Muscle of leg (tissue), 11 donors: Measurements from ENCODE around the gene CSF1R. TPM values are rescaled to one million over a fixed set of nuclear protein-coding genes. Genes with fewer than 3 reads are reported as not detected.

Experiments used
- DNase-seq: peaks from one replicate; pipeline ENCODE4 v3.0.0; 2013
- H3K27ac ChIP-seq: one replicate; pipeline ENCODE4 v1.5.1; 2013; ENCODE audit warnings: mild to moderate bottlenecking, low read length, control low read depth
- H3K27me3 ChIP-seq: one replicate; pipeline ENCODE4 v1.6.1; 2013; ENCODE audit warnings: low read length; ENCODE audit not compliant: control insufficient read depth, insufficient read depth
- H3K36me3 ChIP-seq: one replicate; pipeline ENCODE4 v1.6.1; 2013; ENCODE audit warnings: low read length; ENCODE audit not compliant: control insufficient read depth, insufficient read depth
- H3K4me1 ChIP-seq: one replicate; pipeline ENCODE4 v1.6.1; 2013; ENCODE audit warnings: low read length; ENCODE audit not compliant: control insufficient read depth, insufficient read depth
- H3K4me3 ChIP-seq: one replicate; pipeline ENCODE4 v1.5.1; 2013; ENCODE audit warnings: low read length, control low read depth
- H3K9me3 ChIP-seq: replicated peaks from 2 replicates; pipeline ENCODE4 v1.6.1; 2013; ENCODE audit warnings: low read depth, low read length; ENCODE audit not compliant: control insufficient read depth
- WGBS: methylation state at CpG from one replicate; pipeline ENCODE4 v1.1.5; 2013; ENCODE audit warnings: missing lambda C conversion rate; ENCODE audit not compliant: insufficient coverage; 5-methylcytosine and 5-hydroxymethylcytosine counted together
- polyA plus RNA-seq, 8 donors: library from polyadenylated mRNA; unstranded; fragments of 120-200 nt; gene quantifications; one replicate each; pipeline versions ENCODE4 v1.2.1 to v1.2.3, GENCODE V29; 2013; ENCODE audit warnings: inconsistent platforms in 1 of 8, low replicate concordance in 1 of 8; ENCODE audit not compliant: insufficient read length in 8 of 8, insufficient read depth in 1 of 8
- total RNA-seq: library from RNA; stranded (reverse); fragments of 120-200 nt; gene quantifications from one replicate; pipeline ENCODE4 v1.2.4, GENCODE V29; 2013

The CSF1R gene
- total and polyA plus RNA-seq, 9 donors = 9.2 to 34.5 (median 27.3) TPM

GRCh38 chr5:150121448-150122157 is 35.2 kb upstream of the CSF1R start:
- 94% methylated on average over 13 of the region's 14 CpGs for WGBS
- Histone ChIP-seq H3K4me3 (no peak overlapping the region), H3K27ac (no peak overlapping the region), H3K27me3 (no peaks in the 10 kb centered on the region), H3K9me3 (no peaks in the 10 kb centered on the region), H3K36me3 (peaks cover 70% of the 10 kb centered on the region), H3K4me1 (peaks cover 3% of the 10 kb centered on the region)
- DNase-seq = no peak

GRCh38 chr5:150120617-150121447 is 34.5 kb upstream of the CSF1R start:
- peaks cover 62% of the 10 kb centered on the region for H3K36me3 ChIP-seq
- 71% methylated on average over 18 of the region's 19 CpGs for WGBS
- peaks cover 3% of the 10 kb centered on the region for H3K4me1 ChIP-seq
- no peak overlapping the region for H3K27ac ChIP-seq
- no peak overlapping the region for H3K4me3 ChIP-seq
- H3K9me3 ChIP-seq = no peaks in the 10 kb centered on the region
- no peaks in the 10 kb centered on the region for H3K27me3 ChIP-seq
- DNase-seq = no peak

- H3K4me3 ChIP-seq = no peak overlapping the region
- peaks cover 3% of the 10 kb centered on the region for H3K4me1 ChIP-seq
- no peaks in the 10 kb centered on the region for H3K27me3 ChIP-seq
- H3K27ac ChIP-seq = no peak overlapping the region
- WGBS = 100% methylated on average over 1 of the region's 3 CpGs
- H3K9me3 ChIP-seq = no peaks in the 10 kb centered on the region
- no peak for DNase-seq
- peaks cover 60% of the 10 kb centered on the region for H3K36me3 ChIP-seq
Measured at GRCh38 chr5:150120062-150120441, 33.7 kb upstream of the CSF1R start.

- no peaks in the 10 kb centered on the region for H3K9me3 ChIP-seq
- H3K4me3 ChIP-seq = no peak overlapping the region
- DNase-seq = no peak
- H3K4me1 ChIP-seq = peaks cover 4% of the 10 kb centered on the region
- H3K36me3 ChIP-seq = peaks cover 62% of the 10 kb centered on the region
- H3K27me3 ChIP-seq = no peaks in the 10 kb centered on the region
- H3K27ac ChIP-seq = no peak overlapping the region
- WGBS = 87% methylated on average over 10 of the region's 10 CpGs
Measured at GRCh38 chr5:150119421-150120061, 33.2 kb upstream of the CSF1R start.

GRCh38 chr5:150118561-150119229 is 32.3 kb upstream of the CSF1R start:
- Histone ChIP-seq H3K4me1 (peaks cover 5% of the 10 kb centered on the region), H3K27me3 (no peaks in the 10 kb centered on the region), H3K4me3 (no peak overlapping the region), H3K27ac (no peak overlapping the region), H3K36me3 (peaks cover 61% of the 10 kb centered on the region), H3K9me3 (no peaks in the 10 kb centered on the region)
- 87% methylated on average over 6 of the region's 11 CpGs for WGBS
- no peak for DNase-seq

GRCh38 chr5:150117945-150118560 is 31.7 kb upstream of the CSF1R start:
- no peaks in the 10 kb centered on the region for H3K9me3 ChIP-seq
- no peaks in the 10 kb centered on the region for H3K27me3 ChIP-seq
- H3K27ac ChIP-seq = no peak overlapping the region
- WGBS = 83% methylated on average over 6 of the region's 9 CpGs
- no peak overlapping the region for H3K4me3 ChIP-seq
- H3K4me1 ChIP-seq = peaks cover 10% of the 10 kb centered on the region
- peak; percentile 9 for DNase-seq
- peaks cover 57% of the 10 kb centered on the region for H3K36me3 ChIP-seq

GRCh38 chr5:150116667-150117400 is 30.5 kb upstream of the CSF1R start:
- peaks cover 18% of the 10 kb centered on the region for H3K4me1 ChIP-seq
- no peak overlapping the region for H3K4me3 ChIP-seq
- H3K27ac ChIP-seq = no peak overlapping the region
- 89% methylated on average over 8 of the region's 10 CpGs for WGBS
- H3K36me3 ChIP-seq = peaks cover 45% of the 10 kb centered on the region
- H3K9me3 ChIP-seq = no peaks in the 10 kb centered on the region
- DNase-seq = peak; percentile 10
- no peaks in the 10 kb centered on the region for H3K27me3 ChIP-seq

- H3K4me3 ChIP-seq = no peak overlapping the region
- peaks cover 26% of the 10 kb centered on the region for H3K36me3 ChIP-seq
- H3K27ac ChIP-seq = no peak overlapping the region
- peak; percentile 7 for DNase-seq
- no peaks in the 10 kb centered on the region for H3K27me3 ChIP-seq
- H3K4me1 ChIP-seq = peaks cover 18% of the 10 kb centered on the region
- 86% methylated on average over 3 of the region's 8 CpGs for WGBS
- H3K9me3 ChIP-seq = no peaks in the 10 kb centered on the region
Measured at GRCh38 chr5:150114773-150115408, 28.5 kb upstream of the CSF1R start.

- 71% methylated on average over 9 of the region's 12 CpGs for WGBS
- peaks cover 18% of the 10 kb centered on the region for H3K4me1 ChIP-seq
- DNase-seq = peak; percentile 32
- H3K27me3 ChIP-seq = no peaks in the 10 kb centered on the region
- H3K27ac ChIP-seq = no peak overlapping the region
- H3K36me3 ChIP-seq = peaks cover 20% of the 10 kb centered on the region
- no peak overlapping the region for H3K4me3 ChIP-seq
- no peaks in the 10 kb centered on the region for H3K9me3 ChIP-seq
Measured at GRCh38 chr5:150114102-150114641, 27.8 kb upstream of the CSF1R start.
